GM11168 (cell line): Measurements from ENCODE around the gene KRT81.

Experiments used
- in situ Hi-C: fragments of 300-500 bp; cut with MboI; formaldehyde crosslinking; loops from one replicate; pipeline ENCODE4 v1.12.0; 2022; ENCODE audit warnings: low sequenced_read_pairs; ENCODE audit not compliant: unreplicated experiment

KRT81 gene

GRCh38 chr12:52291267-52291935 is at the start of gene KRT81:
TSS of gene KRT81 (minus strand) at chr12:52291534. CDS start at chr12:52291465, 69 bp downstream.
- in situ Hi-C loops: no loop called here

- in situ Hi-C loops: no loop called here
These were observed 47.1 kb upstream of the KRT81 start for GRCh38 chr12:52338241-52338960.

GRCh38 chr12:52337054-52337453 is 45.7 kb upstream of the KRT81 start:
- in situ Hi-C loops: no loop called here

- in situ Hi-C loops: no loop called here
These were observed 45.3 kb upstream of the KRT81 start for GRCh38 chr12:52336641-52337040.

GRCh38 chr12:52335598-52336262 is 44.4 kb upstream of the KRT81 start:
- in situ Hi-C loops: no loop called here

- in situ Hi-C loops: no loop called here
These were observed 42.9 kb upstream of the KRT81 start for GRCh38 chr12:52334185-52334584.

GRCh38 chr12:52333321-52333720 is 42.0 kb upstream of the KRT81 start:
- in situ Hi-C loops: no loop called here

- in situ Hi-C loops: no loop called here
These were observed 41.0 kb upstream of the KRT81 start for GRCh38 chr12:52332381-52332780.

- in situ Hi-C loops: no loop called here
These were observed 40.5 kb upstream of the KRT81 start for GRCh38 chr12:52331833-52332232.

- in situ Hi-C loops: no loop called here
These were observed 39.7 kb upstream of the KRT81 start for GRCh38 chr12:52331039-52331438.

GRCh38 chr12:52327830-52328500 is 36.6 kb upstream of the KRT81 start:
- in situ Hi-C loops: no loop called here

- in situ Hi-C loops: no loop called here
These were observed 35.9 kb upstream of the KRT81 start for GRCh38 chr12:52327052-52327829.

- in situ Hi-C loops: no loop called here
These were observed 32.8 kb upstream of the KRT81 start for GRCh38 chr12:52324153-52324444.

- in situ Hi-C loops: no loop called here
These were observed 32.2 kb upstream of the KRT81 start for GRCh38 chr12:52323416-52324152.

- in situ Hi-C loops: no loop called here
These were observed 31.7 kb upstream of the KRT81 start for GRCh38 chr12:52323001-52323400.

- in situ Hi-C loops: no loop called here
These were observed 30.7 kb upstream of the KRT81 start for GRCh38 chr12:52322069-52322468.

- in situ Hi-C loops: no loop called here
These were observed 30.1 kb upstream of the KRT81 start for GRCh38 chr12:52321418-52321817.

- in situ Hi-C loops: no loop called here
These were observed 29.6 kb upstream of the KRT81 start, which contains the start of gene KRT83 for GRCh38 chr12:52320784-52321400. TSS of gene KRT83 (minus strand) at chr12:52321398. CDS start at chr12:52321335, 63 bp downstream.

- in situ Hi-C loops: no loop called here
These were observed 27.8 kb upstream of the KRT81 start for GRCh38 chr12:52319097-52319496.
